Glomerular visceral epithelial cell (primary cell): Measurements from ENCODE around the gene FAM83B.
A peak's percentile ranks its signal among the peaks of the same experiment; 100 is the strongest.

Source experiments
- DNase-seq: peaks from one replicate; pipeline ENCODE4 v3.0.0-alpha.2; 2016; ENCODE audit errors: extremely low spot score

Gene FAM83B

DNA sequence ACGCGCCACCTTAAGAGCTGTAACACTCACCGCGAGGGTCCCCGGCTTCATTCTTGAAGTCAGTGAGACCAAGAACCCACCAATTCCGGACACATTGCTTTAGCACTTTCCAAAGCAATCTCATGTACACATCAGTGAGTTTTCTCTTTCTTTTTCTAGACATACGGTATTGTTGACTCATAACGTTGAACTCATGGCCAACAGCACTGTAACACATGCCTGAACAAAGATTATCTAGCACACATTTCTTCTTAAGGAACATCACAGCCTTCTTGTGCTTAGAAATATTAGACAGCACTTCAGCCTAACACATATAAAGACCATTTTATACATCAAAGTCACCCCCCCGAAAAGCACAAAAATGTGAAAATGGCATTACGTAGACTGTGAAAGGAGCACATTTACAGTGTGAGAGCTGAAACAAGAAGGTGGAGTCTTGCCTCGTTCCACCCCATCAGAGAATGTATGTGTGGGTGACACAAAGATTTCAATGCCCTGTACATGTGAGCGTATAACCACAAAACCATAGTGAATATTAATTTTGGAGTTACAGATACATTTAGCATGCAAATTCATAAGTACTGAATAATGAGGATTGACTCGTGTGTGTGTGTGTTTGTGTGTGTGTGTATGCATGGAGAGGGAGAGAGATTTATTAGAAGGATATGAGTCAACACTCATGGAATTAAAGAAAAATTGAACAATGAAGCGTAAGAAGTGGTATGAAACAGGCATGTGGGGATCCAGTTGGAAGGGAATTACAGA lies 134.1 kb downstream of the FAM83B start:
- peak; percentile 37 for DNase-seq

- no peak for DNase-seq
Measured at GRCh38 chr6:54981276-54981609, 134.7 kb downstream of the FAM83B start.

DNA sequence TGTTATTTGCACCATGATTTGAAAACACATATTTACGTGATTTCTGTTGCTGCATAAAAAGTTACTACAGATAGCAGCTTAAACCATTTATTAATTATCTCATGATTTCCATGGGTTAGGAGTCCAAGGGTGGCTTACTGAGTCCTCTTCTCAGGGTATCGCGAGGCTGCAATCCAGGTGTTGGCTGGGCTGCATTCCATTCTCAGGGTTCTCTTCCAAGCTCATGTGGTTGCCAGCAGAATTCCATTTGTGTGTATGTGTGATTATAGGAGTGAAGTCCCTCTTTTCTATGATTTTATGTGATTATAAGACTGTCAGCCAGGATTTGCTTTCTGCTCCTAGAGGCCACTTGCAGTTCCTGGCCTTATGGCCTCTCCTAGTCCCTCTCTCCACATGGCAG lies 135.1 kb downstream of the FAM83B start:
- DNase-seq: peak; percentile 45

DNA sequence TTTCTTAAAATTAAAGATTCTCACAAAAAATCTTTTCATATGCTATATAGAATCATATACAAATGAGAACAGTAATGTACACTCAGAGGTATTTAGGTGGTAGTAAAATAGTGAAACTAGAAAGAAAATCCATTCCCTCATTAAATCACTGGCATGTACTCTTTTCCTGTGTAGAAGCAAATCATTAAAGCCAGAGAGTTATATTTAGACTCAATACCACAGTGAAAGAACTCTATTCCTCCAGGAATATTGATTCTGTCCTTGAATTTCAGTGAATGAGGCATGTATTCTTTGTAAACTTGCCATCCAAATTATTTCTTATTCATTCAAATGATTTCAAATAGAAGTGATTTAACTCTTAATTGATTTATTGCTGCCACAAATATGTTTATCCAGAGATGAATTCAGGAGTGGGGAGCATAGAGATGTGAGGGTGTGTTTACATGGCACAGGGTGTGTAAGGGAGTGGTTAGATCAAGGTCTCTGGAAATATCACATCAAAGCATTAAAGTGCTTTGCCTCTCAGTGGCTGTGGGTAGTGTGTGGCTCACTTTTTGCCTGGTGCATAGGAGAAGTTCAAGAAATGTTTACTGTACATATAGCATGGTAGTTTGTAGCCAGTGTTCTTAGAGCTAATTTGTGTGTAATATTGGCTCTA lies 141.2 kb downstream of the FAM83B start:
- no peak for DNase-seq

- DNase-seq: no peak
Measured at GRCh38 chr6:54988576-54988975, 142.0 kb downstream of the FAM83B start.

DNA sequence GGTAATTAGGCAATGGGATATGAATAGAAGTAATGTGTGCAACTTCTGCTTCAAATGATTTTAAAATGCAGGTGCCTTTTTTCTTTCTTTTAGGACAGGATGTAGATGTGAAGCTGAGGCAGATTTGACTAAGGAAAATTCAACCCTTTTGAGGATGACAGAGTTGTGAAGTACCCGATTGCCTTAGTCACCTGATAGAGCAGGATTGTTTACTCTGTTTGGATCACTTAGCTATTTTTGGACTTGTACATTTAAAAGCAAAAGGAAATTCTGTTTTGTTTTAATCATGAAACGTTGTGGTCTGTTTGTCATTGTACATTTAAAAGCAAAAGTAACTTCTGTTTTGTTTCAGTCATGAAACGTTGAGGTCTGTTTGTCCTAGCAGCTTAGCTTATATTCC lies 143.4 kb downstream of the FAM83B start:
- no peak for DNase-seq
